GM12873 (cell line): ENCODE measurements around the gene APBA2.

Experiments used
- TF ChIP-seq, protein P1 (sequence below): IDR thresholded peaks from 2 replicates; pipeline ENCODE4 v1.5.1; 2012; ENCODE audit warnings: low read depth, mild to moderate bottlenecking, moderate library complexity, low read length, control low read depth; ENCODE audit not compliant: insufficient read depth; ENCODE audit errors: missing control alignments

Gene APBA2

DNA sequence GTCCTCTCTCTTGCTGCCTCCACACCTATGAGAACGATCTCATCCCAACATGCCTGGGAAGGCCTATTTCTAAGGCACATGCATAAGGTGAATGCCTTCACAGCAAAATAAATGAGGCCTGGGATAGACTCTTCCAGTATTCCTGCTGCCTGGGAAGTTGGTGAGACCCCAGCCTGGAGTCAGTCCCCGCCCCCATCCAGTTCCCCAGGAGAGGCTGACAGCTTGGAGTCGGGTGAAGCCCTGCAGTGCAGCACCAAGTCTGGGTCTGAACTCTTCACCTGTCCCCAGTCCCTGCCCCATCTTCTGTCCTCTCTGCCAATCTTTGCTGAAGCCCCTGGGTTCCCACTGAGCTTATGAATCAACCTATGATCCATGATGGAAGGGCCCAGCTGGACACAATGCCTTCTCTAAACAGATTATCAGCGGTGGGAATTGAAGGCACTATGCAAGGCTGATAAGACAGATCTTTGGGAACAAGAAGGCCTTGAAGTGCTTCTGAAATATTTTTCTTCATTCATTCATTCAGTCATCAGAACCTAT lies 10.2 kb upstream of the APBA2 start:
- TF ChIP-seq, protein P1, sequence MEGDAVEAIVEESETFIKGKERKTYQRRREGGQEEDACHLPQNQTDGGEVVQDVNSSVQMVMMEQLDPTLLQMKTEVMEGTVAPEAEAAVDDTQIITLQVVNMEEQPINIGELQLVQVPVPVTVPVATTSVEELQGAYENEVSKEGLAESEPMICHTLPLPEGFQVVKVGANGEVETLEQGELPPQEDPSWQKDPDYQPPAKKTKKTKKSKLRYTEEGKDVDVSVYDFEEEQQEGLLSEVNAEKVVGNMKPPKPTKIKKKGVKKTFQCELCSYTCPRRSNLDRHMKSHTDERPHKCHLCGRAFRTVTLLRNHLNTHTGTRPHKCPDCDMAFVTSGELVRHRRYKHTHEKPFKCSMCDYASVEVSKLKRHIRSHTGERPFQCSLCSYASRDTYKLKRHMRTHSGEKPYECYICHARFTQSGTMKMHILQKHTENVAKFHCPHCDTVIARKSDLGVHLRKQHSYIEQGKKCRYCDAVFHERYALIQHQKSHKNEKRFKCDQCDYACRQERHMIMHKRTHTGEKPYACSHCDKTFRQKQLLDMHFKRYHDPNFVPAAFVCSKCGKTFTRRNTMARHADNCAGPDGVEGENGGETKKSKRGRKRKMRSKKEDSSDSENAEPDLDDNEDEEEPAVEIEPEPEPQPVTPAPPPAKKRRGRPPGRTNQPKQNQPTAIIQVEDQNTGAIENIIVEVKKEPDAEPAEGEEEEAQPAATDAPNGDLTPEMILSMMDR, result no peak

DNA sequence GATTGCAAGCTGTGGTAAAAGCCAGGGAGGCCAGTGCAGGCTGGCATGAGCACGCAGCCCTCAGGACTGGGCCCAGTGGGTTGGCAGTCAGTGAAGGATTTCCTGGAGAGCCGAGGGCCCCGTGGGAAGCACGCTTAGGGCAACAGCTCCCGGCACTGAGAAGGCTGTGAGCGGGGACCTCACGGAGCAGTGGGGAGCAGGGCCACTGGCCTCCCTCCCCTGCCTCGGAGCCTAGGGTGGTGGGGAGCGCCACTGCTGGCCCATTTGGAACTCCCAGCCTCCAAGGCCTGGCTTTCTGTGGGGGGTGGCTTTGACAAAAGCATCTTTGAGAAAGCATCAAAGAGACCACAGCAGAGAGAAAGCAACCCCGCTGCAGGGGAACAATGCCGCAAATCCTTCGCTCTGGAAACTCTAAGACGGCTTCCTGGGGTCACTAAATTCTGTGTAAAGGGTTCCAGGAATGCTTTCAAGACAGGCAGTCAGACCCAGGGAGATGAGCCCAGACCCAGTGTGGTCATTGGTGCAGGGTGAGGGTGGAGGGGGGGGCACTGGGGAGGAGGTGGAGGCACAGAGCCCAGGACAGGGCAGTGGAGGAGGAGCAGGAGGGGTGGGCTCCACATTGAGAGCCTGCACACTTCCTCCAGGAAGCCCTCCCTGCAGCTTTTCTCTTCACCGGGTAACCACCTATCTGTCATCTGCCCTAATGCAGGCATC lies 9.5 kb upstream of the APBA2 start:
- TF ChIP-seq, protein P1, result no peak

DNA sequence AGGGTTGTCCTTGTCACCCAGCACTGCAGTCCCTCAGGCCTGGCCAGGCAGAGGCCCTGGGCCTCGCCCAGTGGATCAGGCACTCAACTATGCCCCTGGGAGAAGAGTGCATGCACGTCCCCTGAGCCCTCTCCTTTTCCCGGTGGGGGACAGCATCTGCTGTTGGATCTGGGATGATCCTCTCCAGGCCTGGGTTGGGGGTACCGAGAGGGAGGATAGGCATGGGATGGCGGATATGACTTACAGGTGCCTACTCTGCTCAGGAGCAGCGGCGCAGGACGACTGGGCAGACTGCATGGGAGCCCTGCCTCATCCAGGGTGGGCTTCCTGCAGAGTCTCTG lies 9.0 kb upstream of the APBA2 start:
- TF ChIP-seq, protein P1, result no peak

DNA sequence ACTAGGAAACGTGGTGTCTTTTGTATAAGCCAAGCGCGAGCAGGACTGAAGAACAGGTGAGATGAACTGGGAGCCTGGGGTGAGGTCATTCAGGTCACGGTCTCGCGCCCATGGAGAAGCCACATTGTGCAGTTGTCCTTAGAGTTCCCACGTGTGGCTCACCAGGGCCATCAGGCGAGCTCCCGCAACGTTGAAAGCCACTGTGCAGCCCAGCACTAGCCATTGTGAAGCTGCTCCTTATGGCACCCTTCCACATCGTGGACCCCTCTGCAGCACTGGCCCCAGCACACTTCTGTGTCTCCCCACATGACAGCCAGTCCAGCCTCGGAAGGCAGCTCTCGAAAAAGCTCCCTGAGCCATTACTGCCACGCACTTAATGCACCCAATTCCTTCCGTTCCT lies 7.6 kb upstream of the APBA2 start:
- TF ChIP-seq, protein P1, result no peak

DNA sequence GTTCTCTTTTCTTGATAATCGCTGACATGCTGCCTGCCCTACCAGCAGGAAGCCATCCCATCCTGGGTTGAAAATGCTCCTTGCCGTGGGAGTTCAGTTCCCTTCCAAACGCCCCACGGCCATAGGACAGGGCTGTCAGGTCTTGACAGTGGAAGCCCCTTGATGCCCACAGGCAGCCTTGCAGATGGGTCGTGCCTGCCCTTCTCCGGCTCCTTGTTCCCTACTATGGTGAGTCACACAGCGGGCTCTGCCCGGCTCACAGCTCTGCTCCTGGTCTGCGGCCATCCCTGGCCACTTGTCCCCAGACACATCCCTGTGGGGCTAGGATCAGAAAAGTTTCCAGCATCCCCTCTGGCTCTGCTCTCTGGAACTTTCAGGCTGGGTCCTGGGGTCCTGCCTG lies 6.2 kb upstream of the APBA2 start:
- TF ChIP-seq, protein P1, result no peak

DNA sequence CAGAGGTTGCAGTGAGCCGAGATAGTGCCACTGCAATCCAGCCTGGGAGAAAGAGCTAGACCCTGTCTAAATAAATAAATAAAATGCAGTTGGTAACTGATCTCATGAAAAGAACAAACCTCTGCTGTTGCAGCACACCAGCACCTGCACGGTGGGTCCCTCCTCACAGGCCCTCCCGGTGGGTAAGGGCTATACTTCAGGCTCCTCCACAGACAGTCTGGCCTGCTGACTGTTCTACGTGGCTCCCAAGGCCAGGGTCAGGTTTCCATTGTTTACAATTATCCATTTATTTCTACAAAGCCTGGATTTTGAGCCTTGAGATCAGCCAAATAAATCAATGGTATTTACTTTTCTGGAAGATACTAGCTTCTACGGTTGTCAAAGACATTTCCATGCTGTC lies 5.1 kb upstream of the APBA2 start:
- TF ChIP-seq, protein P1, result no peak

DNA sequence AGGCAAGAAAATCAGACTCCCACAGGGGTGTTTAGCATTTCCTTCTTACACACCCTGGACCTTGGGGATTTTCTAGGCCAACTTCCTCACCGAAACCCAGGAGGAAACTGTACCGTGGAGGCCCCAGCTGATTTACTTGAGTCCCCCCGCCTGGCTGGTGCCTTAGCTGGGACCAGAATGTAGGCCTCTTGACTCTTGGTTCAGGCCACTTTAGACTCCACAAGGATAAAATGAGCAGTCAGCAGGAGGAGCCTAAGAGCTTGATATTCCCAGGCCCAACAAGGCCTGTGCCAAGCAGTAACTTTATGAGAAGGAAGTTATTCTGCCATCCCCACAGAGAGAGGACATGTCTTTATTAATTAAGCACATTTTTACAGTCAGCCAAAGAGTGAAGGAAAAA lies 4.6 kb upstream of the APBA2 start:
- TF ChIP-seq, protein P1, result no peak
